ENCODE measurements around the gene CRY1.

GRCh38 chr12:106986135-106986534 lies 107.2 kb downstream of the CRY1 start:
- TF ChIP-seq CTCF (optimal IDR thresholded peaks at IDR 0.05 in 1 of 3, IDR thresholded peaks at IDR 0.05 in 1 of 3, conservative IDR thresholded peaks at IDR 0.05 in 1 of 3; ENCODE audit: extremely low read depth in 1 of 3, insufficient read depth in 2 of 3, low read length in 3 of 3), result no peak
- TF ChIP-seq EZH2 (IDR thresholded peaks at IDR 0.05; ENCODE audit: low read length), result no peak
